Keratinocyte (primary cell): ENCODE data around the gene ETV3. TPM values are rescaled to one million over a fixed set of nuclear protein-coding genes. Genes with fewer than 3 reads are reported as not detected.

ENCODE experiments used
- DNase-seq: peaks from one replicate; pipeline ENCODE4 v3.0.0-alpha.2; 2011; ENCODE audit warnings: low read depth, missing footprints, low spot score
- FAIRE-seq: peaks from 2 replicates; lab custom pipeline; 2011; peaks lifted over from hg19 to GRCh38; lab: Jason Lieb, UNC
- H2AFZ ChIP-seq: 2 replicates; pipeline ENCODE4 v1.6.0; 2012; ENCODE audit warnings: low read length, control low read depth, inconsistent platforms; ENCODE audit not compliant: control insufficient read depth
- H3K27ac ChIP-seq: 2 replicates; pipeline ENCODE4 v1.5.1; 2011; ENCODE audit warnings: low read length; ENCODE audit not compliant: control insufficient read depth, insufficient read depth
- H3K27me3 ChIP-seq: 3 replicates; pipeline ENCODE4 v1.6.0; 2011; ENCODE audit warnings: low read length; ENCODE audit not compliant: control insufficient read depth, insufficient read depth; ENCODE audit errors: extremely low read depth
- H3K36me3 ChIP-seq, 2 experiments: 2 replicates in 1 of 2; 3 replicates in 1 of 2; pipeline ENCODE4 v1.5.1; 2011; ENCODE audit warnings: low read length in 2 of 2, mild to moderate bottlenecking in 1 of 2; ENCODE audit not compliant: control insufficient read depth in 2 of 2, insufficient read depth in 2 of 2; ENCODE audit errors: extremely low read depth in 1 of 2
- H3K4me1 ChIP-seq: 3 replicates; pipeline ENCODE4 v1.5.1; 2011; ENCODE audit warnings: low read length; ENCODE audit not compliant: control insufficient read depth, insufficient read depth; ENCODE audit errors: extremely low read depth
- H3K4me2 ChIP-seq: 3 replicates; pipeline ENCODE4 v1.6.0; 2011; ENCODE audit warnings: low read depth, low read length; ENCODE audit not compliant: control insufficient read depth, insufficient read depth; ENCODE audit errors: extremely low read depth
- H3K4me3 ChIP-seq, 3 experiments: fragments of 200-600 bp in 1 of 3; sonication (generic) in 1 of 3; 2 replicates in 2 of 3; 3 replicates in 1 of 3; pipeline ENCODE4 v1.5.1; 2011 to 2016; ENCODE audit warnings: low read length in 3 of 3, mild to moderate bottlenecking in 3 of 3, control low read depth in 2 of 3, inconsistent platforms in 1 of 3, low read depth in 1 of 3, mixed read lengths in 1 of 3, mixed run types in 1 of 3, moderate library complexity in 1 of 3; ENCODE audit not compliant: control insufficient read depth in 2 of 3, insufficient read depth in 2 of 3; ENCODE audit errors: extremely low read depth in 1 of 3
- H3K79me2 ChIP-seq: 2 replicates; pipeline ENCODE4 v1.6.0; 2012; ENCODE audit warnings: low read length; ENCODE audit not compliant: control insufficient read depth, insufficient read depth
- H3K9ac ChIP-seq: 3 replicates; pipeline ENCODE4 v1.6.0; 2011; ENCODE audit warnings: low read length; ENCODE audit not compliant: control insufficient read depth, insufficient read depth; ENCODE audit errors: extremely low read depth
- H3K9me1 ChIP-seq: 3 replicates; pipeline ENCODE4 v1.6.0; 2011; ENCODE audit warnings: low read length; ENCODE audit not compliant: control insufficient read depth, insufficient read depth; ENCODE audit errors: extremely low read depth
- H3K9me3 ChIP-seq: 2 replicates; pipeline ENCODE4 v1.5.1; 2012; ENCODE audit warnings: low read depth, low read length; ENCODE audit not compliant: control insufficient read depth
- H4K20me1 ChIP-seq: 3 replicates; pipeline ENCODE4 v1.6.0; 2011; ENCODE audit warnings: low read length; ENCODE audit not compliant: control insufficient read depth, insufficient read depth; ENCODE audit errors: extremely low read depth
- CTCF ChIP-seq, 3 experiments: IDR thresholded peaks in 1 of 3; conservative IDR thresholded peaks in 1 of 3; optimal IDR thresholded peaks in 1 of 3; 2 replicates in 2 of 3; 3 replicates in 1 of 3; pipeline versions ENCODE3 to v1.5.1; 2011; ENCODE audit warnings: low read length in 3 of 3, mild to moderate bottlenecking in 3 of 3, moderate library complexity in 2 of 3, control low read depth in 1 of 3, inconsistent platforms in 1 of 3; ENCODE audit not compliant: insufficient read depth in 2 of 3; ENCODE audit errors: extremely low read depth in 1 of 3
- EZH2 ChIP-seq: IDR thresholded peaks from one replicate; pipeline ENCODE4 v1.6.1; 2012; ENCODE audit warnings: inconsistent platforms, mild to moderate bottlenecking, low read length, moderate library complexity
- dilution Hi-C: fragments of 300-500 bp; cut with MboI; formaldehyde crosslinking; loops from one replicate; pipeline ENCODE4 v1.7.0; 2020; ENCODE audit warnings: low sequenced_read_pairs; ENCODE audit not compliant: extremely low pct_ligation_motif_present
- polyA plus RNA-seq, 5 experiments: library from polyadenylated mRNA; depleted of rRNA in 3 of 5; stranded (reverse) in 3 of 5; stranded (forward) in 1 of 5; unstranded in 1 of 5; fragments of >200 nt; gene quantifications; 1 replicate in 1 of 5; 2 replicates in 3 of 5; 3 replicates in 1 of 5; pipeline versions ENCODE4 v1.2.1 to v1.2.3, GENCODE V29; 2011 to 2012; ENCODE audit warnings: missing spikeins in 2 of 5, low read depth in 1 of 5, low replicate concordance in 1 of 5

ETV3 gene
- polyA plus RNA-seq, 1 donor (not counting 4 experiments of a cell fraction or from before 2014, with no cell fraction given), result 22.3 TPM

- Histone ChIP-seq H3K27ac (no peak overlapping the region), H3K9me3 (no peaks in the 10 kb centered on the region), H3K79me2 (no peaks in the 10 kb centered on the region), H3K4me1 (peaks cover 4% of the 10 kb centered on the region), H3K27me3 (peaks cover 28% of the 10 kb centered on the region), H3K36me3 (no peaks in the 10 kb centered on the region), H2AFZ (no peak overlapping the region), H3K4me2 (no peak overlapping the region), H3K9ac (no peak overlapping the region), H4K20me1 (no peaks in the 10 kb centered on the region), H3K9me1 (no peaks in the 10 kb centered on the region), H3K4me3 (no peak overlapping the region)
- dilution Hi-C loops, result no loop called here
- DNase-seq (no peak), FAIRE-seq (no peak)
- TF ChIP-seq EZH2 (no peak), CTCF (optimal IDR thresholded peaks at IDR 0.05 in 1 of 3, IDR thresholded peaks at IDR 0.05 in 1 of 3, conservative IDR thresholded peaks at IDR 0.05 in 1 of 3; ENCODE audit: extremely low read depth in 1 of 3, insufficient read depth in 2 of 3, low read length in 3 of 3) (no peak)
These were observed 29.7 kb downstream of the ETV3 start for GRCh38 chr1:157108448-157108847.

DNA sequence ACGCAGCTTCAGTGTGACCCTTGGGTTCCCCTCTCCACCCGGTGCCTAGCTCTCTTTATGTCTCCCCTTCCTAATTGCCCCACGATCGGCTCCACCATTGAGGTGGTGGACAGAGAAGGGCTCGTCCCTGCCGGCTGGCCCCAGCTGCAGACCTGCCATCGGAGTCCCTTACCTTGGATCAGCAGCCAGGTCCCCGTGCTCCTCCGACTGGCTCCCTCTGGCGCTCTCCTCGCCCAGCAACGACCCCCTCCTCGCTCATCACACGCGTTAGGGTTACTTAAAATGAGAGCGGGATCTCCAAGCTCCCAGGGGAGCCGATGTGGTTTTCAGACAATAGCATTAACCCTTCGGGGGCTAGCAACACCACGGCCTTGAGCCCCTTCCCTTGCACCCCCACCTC, 30.5 kb downstream of the ETV3 start:
- no peak for FAIRE-seq
- no peak overlapping the region for H2AFZ ChIP-seq

More for the DNA sequence above, 30.5 kb downstream of the ETV3 start:
- no peaks in the 10 kb centered on the region for H3K36me3 ChIP-seq
- H3K27me3 ChIP-seq, result peaks cover 30% of the 10 kb centered on the region
- H3K4me1 ChIP-seq, result peaks cover 4% of the 10 kb centered on the region
- H4K20me1 ChIP-seq, result no peaks in the 10 kb centered on the region
- DNase-seq, result no peak
- no peak overlapping the region for H3K27ac ChIP-seq
- H3K9ac ChIP-seq, result no peak overlapping the region
- no peaks in the 10 kb centered on the region for H3K79me2 ChIP-seq
- no peaks in the 10 kb centered on the region for H3K9me1 ChIP-seq
- TF ChIP-seq CTCF (optimal IDR thresholded peaks at IDR 0.05 in 1 of 3, IDR thresholded peaks at IDR 0.05 in 1 of 3, conservative IDR thresholded peaks at IDR 0.05 in 1 of 3; ENCODE audit: extremely low read depth in 1 of 3, insufficient read depth in 2 of 3, low read length in 3 of 3) (no peak), EZH2 (no peak)
- no peak overlapping the region for H3K4me2 ChIP-seq
- dilution Hi-C loops, result no loop called here
- H3K4me3 ChIP-seq, result no peak overlapping the region
- no peaks in the 10 kb centered on the region for H3K9me3 ChIP-seq
